K562 (cell line): ENCODE results near the gene SYT14.

Source experiments
- EZH2 ChIP-seq: IDR thresholded peaks from 2 replicates; pipeline ENCODE4 v1.6.1; 2012; ENCODE audit warnings: low read depth, mild to moderate bottlenecking, inconsistent platforms, low read length, borderline replicate concordance
- NFATC3 ChIP-seq: fragments of 450-650 bp; IDR thresholded peaks from 2 replicates; pipeline ENCODE4 v1.6.1; 2017; ENCODE audit warnings: mild to moderate bottlenecking
- NR2C2 ChIP-seq, 2 experiments: fragments of 200-800 bp in 1 of 2; sonication (Bioruptor generic) in 1 of 2; sonication (generic) in 1 of 2; formaldehyde crosslinking in 1 of 2; IDR thresholded peaks; 2 replicates each; pipeline versions ENCODE4 v1.6.1 to v1.8.0; 2016 to 2022; ENCODE audit warnings: mild to moderate bottlenecking in 1 of 2, missing compliant biosample characterization in 1 of 2, missing genetic modification characterization in 1 of 2, missing genetic modification reagents in 1 of 2
- NRF1 ChIP-seq, 2 experiments: fragments of 450-650 bp; IDR thresholded peaks in 1 of 2; conservative IDR thresholded peaks in 1 of 2; 2 replicates each; pipeline ENCODE4 v1.6.1; 2014; ENCODE audit warnings: mild to moderate bottlenecking in 2 of 2
- RBM15 ChIP-seq: fragments of 200-400 bp; formaldehyde crosslinking; IDR thresholded peaks from 2 replicates; pipeline ENCODE4 v1.6.1; 2018; ENCODE audit warnings: mild to moderate bottlenecking, low read length, moderate library complexity; ENCODE audit not compliant: insufficient read depth
- RNF2 ChIP-seq: sonication (generic); IDR thresholded peaks from 2 replicates; pipeline ENCODE4 v1.6.1; 2016
- TOE1 ChIP-seq, 2 experiments: fragments of 450-650 bp in 1 of 2; sonication (generic) in 1 of 2; formaldehyde crosslinking in 1 of 2; IDR thresholded peaks; 2 replicates each; pipeline versions ENCODE4 v1.7.1 to v1.8.0; 2016 to 2022; ENCODE audit warnings: borderline replicate concordance in 2 of 2, mild to moderate bottlenecking in 2 of 2, antibody characterized with exemption in 1 of 2, inconsistent platforms in 1 of 2, low read depth in 1 of 2, missing genetic modification reagents in 1 of 2, moderate library complexity in 1 of 2
- ZBTB1 ChIP-seq: sonication (generic); formaldehyde crosslinking; IDR thresholded peaks from 2 replicates; pipeline ENCODE4 v1.8.1; 2023; ENCODE audit warnings: missing genetic modification reagents, low read depth, mild to moderate bottlenecking, borderline replicate concordance
- ZNF24 ChIP-seq: fragments of 450-650 bp; IDR thresholded peaks from 2 replicates; pipeline ENCODE4 v1.6.1; 2016
- ZNF408 ChIP-seq: fragments of 250-450 bp; sonication (Bioruptor Pico); IDR thresholded peaks from 2 replicates; pipeline ENCODE4 v1.4.0; 2020; ENCODE audit warnings: low read depth, mild to moderate bottlenecking, moderate library complexity
- TF ChIP-seq, protein P1 (sequence below), 3 experiments: IDR thresholded peaks in 2 of 3; conservative IDR thresholded peaks in 1 of 3; 2 replicates each; pipeline ENCODE4 v1.5.1; 2011 to 2012; ENCODE audit warnings: low read length in 3 of 3, mild to moderate bottlenecking in 3 of 3, control low read depth in 2 of 3, improper control_type of control experiment in 1 of 3, inconsistent platforms in 1 of 3, low read depth in 1 of 3, mixed read lengths in 1 of 3, moderate library complexity in 1 of 3; ENCODE audit not compliant: insufficient read depth in 2 of 3
- TF ChIP-seq, protein P2 (sequence below), 3 experiments: fragments of 200-800 bp in 1 of 3; sonication (Bioruptor generic) in 1 of 3; sonication (generic) in 1 of 3; formaldehyde crosslinking in 1 of 3; IDR thresholded peaks; 2 replicates each; pipeline versions ENCODE4 v1.6.1 to v1.8.0; 2016 to 2022; ENCODE audit warnings: mild to moderate bottlenecking in 2 of 3, missing compliant biosample characterization in 2 of 3, missing genetic modification characterization in 2 of 3, missing genetic modification reagents in 1 of 3

- TF ChIP-seq RBM15 (no peak), NFATC3 (no peak), EZH2 (no peak), NRF1 (conservative IDR thresholded peaks at IDR 0.05 in 1 of 2, IDR thresholded peaks at IDR 0.05 in 1 of 2) (no peak), NR2C2 (CRISPR knock-in tag; IDR thresholded peaks at IDR 0.05) (no peak), NR2C2 (tag; IDR thresholded peaks at IDR 0.05) (no peak), ZNF24 (no peak), RNF2 (no peak), TOE1 (IDR thresholded peaks at IDR 0.05; ENCODE audit: borderline replicate concordance) (no peak), TOE1 (CRISPR knock-in tag; IDR thresholded peaks at IDR 0.05; ENCODE audit: borderline replicate concordance, low read depth) (no peak), ZBTB1 (CRISPR knock-in tag) (no peak), ZNF408 (CRISPR knock-in tag) (no peak)
- TF ChIP-seq, protein P1, sequence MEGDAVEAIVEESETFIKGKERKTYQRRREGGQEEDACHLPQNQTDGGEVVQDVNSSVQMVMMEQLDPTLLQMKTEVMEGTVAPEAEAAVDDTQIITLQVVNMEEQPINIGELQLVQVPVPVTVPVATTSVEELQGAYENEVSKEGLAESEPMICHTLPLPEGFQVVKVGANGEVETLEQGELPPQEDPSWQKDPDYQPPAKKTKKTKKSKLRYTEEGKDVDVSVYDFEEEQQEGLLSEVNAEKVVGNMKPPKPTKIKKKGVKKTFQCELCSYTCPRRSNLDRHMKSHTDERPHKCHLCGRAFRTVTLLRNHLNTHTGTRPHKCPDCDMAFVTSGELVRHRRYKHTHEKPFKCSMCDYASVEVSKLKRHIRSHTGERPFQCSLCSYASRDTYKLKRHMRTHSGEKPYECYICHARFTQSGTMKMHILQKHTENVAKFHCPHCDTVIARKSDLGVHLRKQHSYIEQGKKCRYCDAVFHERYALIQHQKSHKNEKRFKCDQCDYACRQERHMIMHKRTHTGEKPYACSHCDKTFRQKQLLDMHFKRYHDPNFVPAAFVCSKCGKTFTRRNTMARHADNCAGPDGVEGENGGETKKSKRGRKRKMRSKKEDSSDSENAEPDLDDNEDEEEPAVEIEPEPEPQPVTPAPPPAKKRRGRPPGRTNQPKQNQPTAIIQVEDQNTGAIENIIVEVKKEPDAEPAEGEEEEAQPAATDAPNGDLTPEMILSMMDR (IDR thresholded peaks at IDR 0.05 in 2 of 3, conservative IDR thresholded peaks at IDR 0.05 in 1 of 3; ENCODE audit: insufficient read depth in 2 of 3, low read depth in 1 of 3, low read length in 3 of 3): peak in 1 of 3 experiments; percentile 52; a peak in 2 of 6 replicates
- TF ChIP-seq, protein P2, sequence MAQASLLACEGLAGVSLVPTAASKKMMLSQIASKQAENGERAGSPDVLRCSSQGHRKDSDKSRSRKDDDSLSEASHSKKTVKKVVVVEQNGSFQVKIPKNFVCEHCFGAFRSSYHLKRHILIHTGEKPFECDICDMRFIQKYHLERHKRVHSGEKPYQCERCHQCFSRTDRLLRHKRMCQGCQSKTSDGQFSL (CRISPR knock-in tag; IDR thresholded peaks at IDR 0.05): no peak
- TF ChIP-seq, protein P2 (tag; IDR thresholded peaks at IDR 0.05): no peak
Measured at GRCh38 chr1:209989525-209989924, 51.5 kb downstream of the SYT14 start.
